Measurements from ENCODE around the gene ZNF784.

The ZNF784 gene

DNA sequence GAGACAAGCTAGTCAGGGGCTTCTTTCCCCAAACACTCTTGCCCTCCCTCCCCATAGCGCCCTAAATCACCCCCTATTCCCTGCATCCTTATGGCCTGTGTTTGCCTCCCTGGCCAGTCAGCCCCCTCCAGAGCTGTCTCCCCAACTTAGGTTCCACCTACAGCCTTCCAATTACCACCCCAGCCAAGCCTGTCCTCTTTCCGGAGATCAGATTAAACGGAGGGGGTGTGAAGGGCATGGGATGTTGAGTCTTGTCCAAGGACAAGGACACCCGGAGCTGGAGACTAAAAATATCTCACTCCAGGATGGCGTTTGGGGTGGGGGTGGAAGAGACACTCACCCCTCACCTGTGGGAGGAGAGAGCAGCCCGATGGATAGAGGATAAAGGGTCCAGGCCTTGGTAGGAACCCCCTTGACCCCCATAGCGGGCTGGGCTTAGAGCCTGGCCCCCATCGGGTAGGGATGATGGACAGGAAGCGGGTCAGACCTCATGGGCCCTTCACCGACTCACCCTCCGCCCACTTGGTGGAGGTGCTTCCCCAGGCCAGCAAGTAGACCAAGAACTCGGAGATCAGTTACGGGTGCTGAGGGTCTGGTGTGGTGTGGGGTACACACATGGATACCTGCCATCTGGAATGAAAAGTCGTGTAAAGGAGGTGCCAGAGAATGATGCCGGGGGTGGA, 12.9 kb downstream of the ZNF784 start:
- no peak overlapping the region for H3K4me3 ChIP-seq (replicated peaks in 1 of 2; ENCODE audit: low read depth in 2 of 2, low read length in 2 of 2)
- no peak for TF ChIP-seq CTCF (IDR thresholded peaks at IDR 0.05; ENCODE audit: low read depth, low read length)
- no peak for DNase-seq (ENCODE audit: low read depth in 2 of 2)

DNA sequence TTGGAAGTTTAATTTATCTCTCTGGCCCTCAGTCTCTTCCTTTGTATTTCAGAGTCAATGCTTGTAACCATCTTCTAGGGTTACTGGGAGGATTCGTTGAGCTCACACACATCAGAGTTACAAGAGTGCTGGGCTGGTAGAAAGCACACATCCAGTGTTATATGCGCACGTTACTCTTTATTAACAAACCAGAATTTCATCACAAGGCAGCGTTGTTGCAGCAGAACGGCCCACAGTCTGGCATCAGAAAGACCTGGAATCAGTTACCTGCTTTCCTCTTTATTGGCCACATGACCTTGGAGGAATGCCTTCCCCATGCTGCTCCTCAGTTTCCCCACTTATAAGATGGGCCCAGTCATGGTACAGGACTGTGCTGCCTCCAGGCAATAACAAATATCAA, 15.0 kb downstream of the ZNF784 start:
- H3K4me3 ChIP-seq (replicated peaks in 1 of 2; ENCODE audit: low read depth in 2 of 2, low read length in 2 of 2) = no peak overlapping the region
- TF ChIP-seq CTCF (IDR thresholded peaks at IDR 0.05; ENCODE audit: low read depth, low read length) = no peak
- no peak for DNase-seq (ENCODE audit: low read depth in 2 of 2)

DNA sequence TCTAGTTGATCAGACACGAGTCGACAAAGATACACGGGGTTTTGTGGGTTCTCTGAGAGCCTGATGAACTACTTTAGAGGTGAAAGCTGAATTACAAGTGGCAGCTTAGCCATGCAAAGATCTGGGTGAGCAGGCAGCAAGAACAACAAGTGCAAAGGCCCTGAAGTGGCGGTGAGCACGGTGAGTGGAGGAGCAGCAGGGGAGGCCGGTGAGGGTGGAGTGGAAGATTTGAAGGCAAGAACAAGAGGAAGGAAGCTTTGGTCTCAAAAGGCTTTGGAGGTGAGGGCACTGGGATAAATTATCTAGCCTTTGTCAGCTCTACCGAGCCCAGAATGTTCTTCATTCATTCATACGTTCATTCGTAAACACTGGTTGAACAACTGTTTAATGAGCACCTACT, 17.5 kb downstream of the ZNF784 start:
- DNase-seq (ENCODE audit: low read depth in 2 of 2) = no peak
- TF ChIP-seq CTCF (IDR thresholded peaks at IDR 0.05; ENCODE audit: low read depth, low read length) = no peak
- peak overlapping the region; percentile 88 to 97 for H3K4me3 ChIP-seq (replicated peaks in 1 of 2; ENCODE audit: low read depth in 2 of 2, low read length in 2 of 2)

- DNase-seq (ENCODE audit: low read depth in 2 of 2) = no peak
- H3K4me3 ChIP-seq (replicated peaks in 1 of 2; ENCODE audit: low read depth in 2 of 2, low read length in 2 of 2) = peak overlapping the region; percentile 88 to 97
- TF ChIP-seq CTCF (IDR thresholded peaks at IDR 0.05; ENCODE audit: low read depth, low read length) = no peak
Measured at GRCh38 chr19:55606471-55606787, 17.9 kb downstream of the ZNF784 start.

GRCh38 chr19:55605637-55606470, 18.5 kb downstream of the ZNF784 start, which contains the start of gene ZNF865:
Gene ZNF865 (plus strand): TSS chr19:55605647. CDS start chr19:55613619, 7,972 bp downstream.
- peak within 1 kb of the TSS; percentile 88 to 97 for H3K4me3 ChIP-seq (replicated peaks in 1 of 2; ENCODE audit: low read depth in 2 of 2, low read length in 2 of 2)
- DNase-seq (ENCODE audit: low read depth in 2 of 2) = peak; percentile 91
- TF ChIP-seq CTCF (IDR thresholded peaks at IDR 0.05; ENCODE audit: low read depth, low read length) = peak; percentile 92

DNA sequence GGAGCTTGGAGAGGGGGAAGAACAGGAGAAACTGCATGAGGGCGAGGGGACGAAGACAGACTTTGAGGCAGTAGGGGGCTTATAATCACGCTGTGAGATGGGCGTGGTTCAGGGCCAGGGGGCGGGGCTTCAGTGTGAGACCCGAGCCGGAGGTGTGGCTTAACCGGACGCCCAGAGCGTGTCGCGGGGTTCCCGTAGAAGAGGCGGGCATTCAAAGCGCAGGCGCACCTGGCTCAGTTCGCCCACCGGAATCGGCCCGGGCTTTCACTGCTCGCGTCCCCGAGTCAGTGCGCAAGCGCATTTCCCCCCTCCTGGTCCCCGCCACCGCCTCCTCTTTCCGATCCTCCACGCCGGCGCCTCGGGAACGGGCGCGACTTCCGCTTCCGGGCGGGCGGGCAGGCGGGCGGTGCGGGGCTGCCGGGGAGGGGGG, 19.1 kb downstream of the ZNF784 start:
- DNase-seq (ENCODE audit: low read depth in 2 of 2) = peak; percentile 98
- TF ChIP-seq CTCF (IDR thresholded peaks at IDR 0.05; ENCODE audit: low read depth, low read length) = no peak
- peak overlapping the region; percentile 88 to 97 for H3K4me3 ChIP-seq (replicated peaks in 1 of 2; ENCODE audit: low read depth in 2 of 2, low read length in 2 of 2)
